IPS-15b (cell line): ENCODE measurements around the gene OSBPL8.
"Not testable (repeated sequence)": the region's sequence is repeated elsewhere in the genome, so short reads cannot be mapped to it uniquely, and the experiment has no call there.

Experiments
- H3K27me3 ChIP-seq: one replicate; pipeline ENCODE4 v1.6.1; 2013; ENCODE audit warnings: low read length; ENCODE audit not compliant: control insufficient read depth, insufficient read depth
- H3K36me3 ChIP-seq: one replicate; pipeline ENCODE4 v1.6.1; 2013; ENCODE audit warnings: low read length; ENCODE audit not compliant: control insufficient read depth, insufficient read depth
- H3K4me1 ChIP-seq: one replicate; pipeline ENCODE4 v1.6.1; 2013; ENCODE audit warnings: mild to moderate bottlenecking, low read length; ENCODE audit not compliant: control insufficient read depth, insufficient read depth
- H3K4me3 ChIP-seq: one replicate; pipeline ENCODE4 v1.5.1; 2013; ENCODE audit warnings: low read depth, low read length
- H3K9ac ChIP-seq: one replicate; pipeline ENCODE4 v1.6.1; 2013; ENCODE audit warnings: low read depth, mild to moderate bottlenecking, low read length
- H3K9me3 ChIP-seq: one replicate; pipeline ENCODE4 v1.6.1; 2013; ENCODE audit warnings: mild to moderate bottlenecking, low read length; ENCODE audit not compliant: control insufficient read depth, insufficient read depth

Gene OSBPL8

DNA sequence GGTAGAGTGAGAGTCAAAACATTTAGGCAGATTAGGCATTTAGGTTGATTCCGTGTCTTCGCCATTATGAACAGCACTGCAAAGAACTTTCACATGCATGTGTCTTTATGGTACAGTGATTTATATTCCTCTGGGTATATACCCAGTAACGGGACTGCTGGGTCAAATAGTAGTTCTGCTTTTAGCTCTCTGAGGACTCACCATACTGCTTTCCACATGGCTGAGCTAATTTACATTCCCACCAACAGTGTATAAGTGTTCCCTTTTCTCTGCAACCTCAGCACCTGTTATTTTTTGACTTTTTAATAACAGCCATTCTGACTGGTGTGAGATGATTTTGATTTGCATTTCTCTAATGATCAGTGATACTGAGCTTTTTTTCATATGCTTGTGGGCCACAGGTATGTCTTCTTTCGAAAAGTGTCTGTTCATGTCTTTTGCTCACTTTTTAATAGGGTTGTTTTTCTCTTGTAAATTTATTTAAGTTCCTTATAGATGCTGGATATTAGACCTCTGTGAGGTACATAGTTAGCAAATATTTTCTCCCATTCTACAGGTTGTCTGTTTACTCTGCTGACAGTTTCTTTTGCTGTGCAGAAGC lies 48.4 kb downstream of the OSBPL8 start:
- H3K4me1 ChIP-seq, H3K9ac ChIP-seq, H3K9me3 ChIP-seq, H3K4me3 ChIP-seq, H3K36me3 ChIP-seq, H3K27me3 ChIP-seq: not testable (repeated sequence)

DNA sequence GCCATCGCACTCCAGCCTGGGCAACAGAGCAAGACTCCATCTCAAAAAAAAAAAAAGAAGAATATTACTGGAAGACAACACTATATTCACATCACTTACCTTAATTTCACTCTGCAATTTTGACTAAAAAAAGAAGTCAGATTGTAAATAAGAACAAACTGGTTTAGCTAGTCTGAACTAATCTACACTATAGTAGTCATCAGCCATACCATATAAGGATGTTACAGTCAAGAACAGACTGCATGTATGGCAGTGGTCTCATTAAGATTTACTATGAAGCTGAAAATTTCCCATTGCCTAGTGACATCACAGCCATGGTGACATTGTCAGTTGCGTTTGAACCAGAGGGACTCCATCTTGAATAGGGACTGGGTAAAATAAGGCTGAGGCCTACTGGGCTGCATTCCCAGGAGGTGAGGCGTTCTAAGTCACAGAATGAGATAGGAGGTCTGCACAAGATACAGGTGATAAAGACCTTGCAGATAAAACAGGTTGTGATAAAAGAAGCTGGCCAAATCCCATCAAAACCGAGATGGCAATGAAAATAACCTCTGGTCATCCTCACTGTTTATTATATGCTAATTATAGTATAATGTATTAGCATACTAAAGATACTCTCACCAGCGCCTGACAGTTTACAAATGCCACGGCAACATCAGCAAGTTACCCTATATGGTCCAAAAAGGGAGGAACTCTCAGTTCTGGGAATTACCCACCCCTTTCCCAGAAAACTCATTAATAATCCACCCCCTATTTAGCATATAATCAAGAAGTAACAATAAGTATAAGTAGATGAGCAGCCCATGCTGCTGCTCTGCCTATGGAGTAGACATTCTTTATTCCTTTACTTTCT lies 51.2 kb downstream of the OSBPL8 start:
- Histone ChIP-seq H3K9ac (no peak overlapping the region), H3K9me3 (no peaks in the 10 kb centered on the region), H3K36me3 (no peaks in the 10 kb centered on the region), H3K27me3 (no peaks in the 10 kb centered on the region), H3K4me1 (peaks cover 2% of the 10 kb centered on the region), H3K4me3 (no peak overlapping the region)

DNA sequence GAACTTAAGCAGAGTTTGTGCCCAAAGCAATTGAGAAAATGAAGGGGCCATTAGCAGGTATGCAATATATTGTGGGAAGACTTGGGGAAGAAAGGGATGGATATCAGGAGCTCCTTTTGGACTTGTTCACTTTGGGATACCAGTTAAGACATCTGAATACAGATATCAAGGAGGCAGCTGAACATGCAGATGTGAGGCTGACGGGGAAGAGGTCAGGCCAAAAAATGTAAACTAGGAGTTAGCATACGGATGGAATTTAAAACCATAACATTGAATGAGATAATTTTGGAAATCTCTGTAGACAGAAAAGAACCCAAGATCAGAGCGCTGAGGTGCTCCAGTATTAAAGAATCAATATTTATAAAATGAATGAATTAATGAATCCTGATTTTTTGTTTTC lies 53.4 kb downstream of the OSBPL8 start:
- Histone ChIP-seq H3K4me3 (no peak overlapping the region), H3K9me3 (no peaks in the 10 kb centered on the region), H3K9ac (no peak overlapping the region), H3K36me3 (no peaks in the 10 kb centered on the region), H3K27me3 (no peaks in the 10 kb centered on the region), H3K4me1 (peaks cover 2% of the 10 kb centered on the region)

DNA sequence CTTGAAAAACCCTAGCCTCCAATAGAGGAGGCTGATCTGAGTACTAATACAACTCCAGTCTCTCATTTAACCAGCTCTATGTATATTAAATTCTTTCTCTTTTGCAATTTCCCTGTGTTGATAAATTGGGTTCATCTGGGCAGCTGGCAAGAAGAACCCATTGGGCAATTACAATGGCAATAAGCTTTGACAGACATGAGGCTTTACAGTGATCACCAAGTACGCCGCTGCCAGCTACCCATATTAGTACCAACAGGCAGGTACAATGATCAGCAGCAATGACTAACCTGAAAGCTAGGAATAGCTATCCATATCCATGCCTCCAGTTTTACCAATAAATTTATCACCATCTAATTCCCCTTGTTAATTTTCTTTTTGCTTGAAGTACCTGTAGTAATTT lies 54.5 kb downstream of the OSBPL8 start:
- H3K27me3 ChIP-seq: no peaks in the 10 kb centered on the region
- no peak overlapping the region for H3K4me3 ChIP-seq
- H3K9ac ChIP-seq: no peak overlapping the region
- H3K4me1 ChIP-seq: peaks cover 2% of the 10 kb centered on the region
- no peaks in the 10 kb centered on the region for H3K36me3 ChIP-seq
- H3K9me3 ChIP-seq: no peaks in the 10 kb centered on the region

DNA sequence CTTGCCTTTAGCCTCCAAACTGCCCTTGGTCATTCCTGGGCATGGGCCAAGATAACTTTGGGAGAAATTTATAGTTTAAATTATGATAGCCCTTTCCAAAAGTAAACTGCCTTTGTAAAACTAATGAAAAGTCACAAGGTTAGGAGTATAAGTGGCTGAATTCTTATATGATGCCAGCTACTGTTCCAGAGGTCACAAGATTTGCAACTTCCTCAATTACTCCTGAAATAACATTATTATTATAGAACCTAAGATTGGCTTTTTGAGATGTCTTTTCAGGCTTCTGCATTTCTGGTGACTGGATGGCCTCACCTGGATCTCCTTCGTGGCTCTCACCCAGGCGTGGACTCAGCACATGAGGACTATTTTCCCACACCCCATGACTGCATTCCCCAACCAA lies 55.0 kb downstream of the OSBPL8 start:
- no peaks in the 10 kb centered on the region for H3K27me3 ChIP-seq
- H3K4me1 ChIP-seq: peaks cover 2% of the 10 kb centered on the region
- no peak overlapping the region for H3K4me3 ChIP-seq
- H3K9ac ChIP-seq: no peak overlapping the region
- H3K9me3 ChIP-seq: no peaks in the 10 kb centered on the region
- H3K36me3 ChIP-seq: no peaks in the 10 kb centered on the region

DNA sequence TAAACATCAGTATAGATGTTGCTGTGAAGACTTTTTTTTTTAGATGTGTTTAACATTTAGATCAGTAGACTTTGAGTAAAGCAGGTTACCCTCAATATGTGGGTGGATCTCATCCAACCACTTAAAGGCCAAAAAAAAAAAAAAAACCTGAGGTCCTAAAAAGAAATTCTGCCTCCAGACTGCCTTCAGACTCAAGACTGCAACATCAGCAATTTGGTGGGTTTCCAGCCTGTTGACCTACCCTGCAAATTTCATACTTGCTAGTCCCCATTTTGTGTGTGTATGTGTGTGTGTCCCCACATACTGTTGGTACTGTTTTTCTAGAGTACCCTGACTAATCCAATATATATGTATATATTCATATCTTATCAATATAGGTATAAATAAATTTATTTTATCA lies 55.6 kb downstream of the OSBPL8 start:
- no peak overlapping the region for H3K9ac ChIP-seq
- H3K9me3 ChIP-seq: no peaks in the 10 kb centered on the region
- peaks cover 2% of the 10 kb centered on the region for H3K4me1 ChIP-seq
- H3K36me3 ChIP-seq: no peaks in the 10 kb centered on the region
- no peaks in the 10 kb centered on the region for H3K27me3 ChIP-seq
- H3K4me3 ChIP-seq: no peak overlapping the region

DNA sequence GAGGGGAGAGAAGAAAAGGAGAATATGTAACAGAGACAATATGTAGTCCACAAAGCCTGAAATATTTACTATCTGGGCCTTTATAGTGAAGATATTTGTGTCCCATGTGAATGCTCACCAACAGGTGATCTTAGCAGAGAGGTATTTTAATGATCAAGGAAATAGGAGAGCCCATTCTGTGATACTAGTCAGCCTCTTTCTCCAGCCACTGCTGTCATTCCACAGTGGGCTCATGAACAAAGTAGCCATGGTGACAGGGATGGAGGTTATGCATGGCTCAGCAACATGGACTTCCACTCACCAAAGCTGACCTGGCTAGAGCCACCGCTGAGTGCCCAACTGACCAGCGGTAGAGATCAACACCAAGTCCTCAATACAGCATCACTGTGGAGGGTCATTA lies 58.2 kb downstream of the OSBPL8 start:
- H3K4me3 ChIP-seq: no peak overlapping the region

DNA sequence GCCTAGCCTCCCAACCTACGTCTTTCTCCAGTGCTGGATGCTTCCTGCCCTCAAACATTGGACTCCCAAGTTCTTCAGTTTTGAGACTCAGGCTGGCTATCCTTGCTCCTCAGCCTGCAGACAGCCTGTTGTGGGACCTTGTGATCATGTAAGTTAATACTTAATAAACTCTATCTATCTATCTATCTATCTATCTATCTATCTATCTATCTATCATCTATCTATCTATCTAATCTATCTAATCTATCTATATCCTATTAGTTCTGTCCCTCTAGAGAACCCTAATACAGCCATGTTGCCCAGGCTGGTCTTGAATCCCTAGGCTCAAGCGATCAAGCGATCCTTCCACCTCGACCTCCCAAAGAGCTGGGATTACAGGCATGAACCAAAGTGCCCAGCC lies 60.4 kb downstream of the OSBPL8 start:
- not testable (repeated sequence) for H3K9ac ChIP-seq, H3K9me3 ChIP-seq, H3K4me3 ChIP-seq, H3K4me1 ChIP-seq, H3K27me3 ChIP-seq, H3K36me3 ChIP-seq

More for the DNA sequence above, 58.2 kb downstream of the OSBPL8 start:
- Histone ChIP-seq H3K36me3 (no peaks in the 10 kb centered on the region), H3K27me3 (no peaks in the 10 kb centered on the region), H3K9ac (no peak overlapping the region), H3K9me3 (no peaks in the 10 kb centered on the region), H3K4me1 (no peaks in the 10 kb centered on the region)

DNA sequence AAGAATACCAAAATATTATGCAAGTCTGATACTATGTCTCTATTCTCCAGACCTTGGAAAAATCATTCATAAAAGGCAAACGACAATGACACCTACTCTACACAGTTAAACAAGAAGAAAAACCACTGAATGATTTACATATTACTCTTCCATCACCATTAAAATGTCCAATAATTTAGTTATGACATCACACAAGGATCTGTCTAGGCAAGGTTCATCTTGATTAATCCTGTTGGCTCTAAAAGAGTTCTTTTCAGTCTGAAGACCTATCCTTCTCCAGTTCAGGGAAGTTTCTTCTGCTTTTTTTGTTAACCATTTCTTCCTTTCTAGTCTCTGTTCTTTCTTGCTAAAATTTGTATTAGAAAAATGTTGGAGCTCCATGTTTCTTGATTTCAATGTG lies 64.0 kb downstream of the OSBPL8 start:
- H3K27me3 ChIP-seq: no peaks in the 10 kb centered on the region
- H3K36me3 ChIP-seq: no peaks in the 10 kb centered on the region

DNA sequence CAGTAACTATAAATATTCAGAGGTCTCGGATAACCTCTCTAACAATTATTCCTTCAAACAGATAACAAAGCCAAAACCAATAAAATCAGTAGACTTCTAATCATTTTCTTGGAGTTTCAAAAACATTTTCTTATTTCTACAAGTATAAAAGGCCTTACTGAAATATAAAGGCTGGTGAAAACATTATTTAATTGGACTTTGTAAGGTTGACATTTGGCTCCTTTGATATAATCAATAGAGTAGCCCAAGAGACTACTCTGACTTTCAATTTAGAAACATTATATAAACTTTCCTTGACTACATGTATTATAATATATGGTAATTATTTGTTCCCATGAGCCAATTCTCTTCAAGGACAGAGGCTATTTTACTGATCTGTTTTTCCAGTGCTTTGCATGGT lies 68.3 kb downstream of the OSBPL8 start:
- Histone ChIP-seq H3K9ac (no peak overlapping the region), H3K9me3 (no peaks in the 10 kb centered on the region), H3K36me3 (no peaks in the 10 kb centered on the region), H3K4me3 (no peak overlapping the region), H3K4me1 (no peaks in the 10 kb centered on the region), H3K27me3 (no peaks in the 10 kb centered on the region)

More for the DNA sequence above, 64.0 kb downstream of the OSBPL8 start:
- Histone ChIP-seq H3K9me3 (no peaks in the 10 kb centered on the region), H3K9ac (no peak overlapping the region), H3K4me3 (no peak overlapping the region), H3K4me1 (no peaks in the 10 kb centered on the region)

DNA sequence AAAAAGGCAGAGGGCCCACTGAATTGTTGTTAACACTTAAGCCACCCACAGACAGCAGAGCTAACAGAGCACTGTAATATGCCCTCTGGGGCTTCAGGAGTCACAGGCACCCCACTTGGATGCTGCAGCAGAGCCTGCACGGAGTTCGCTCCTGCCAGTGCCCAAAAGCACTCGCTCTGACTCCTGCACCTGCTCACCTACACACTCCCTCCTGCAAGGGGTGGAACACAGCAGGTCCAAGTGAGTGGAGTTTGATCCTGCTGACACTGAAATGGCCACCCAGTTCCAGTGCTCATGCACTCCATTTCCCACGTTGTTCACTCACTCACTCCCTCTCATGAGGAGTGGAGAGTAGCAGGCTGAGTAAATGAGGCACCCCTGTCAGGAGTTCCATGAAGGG lies 68.8 kb downstream of the OSBPL8 start:
- H3K4me3 ChIP-seq: no peak overlapping the region
- H3K27me3 ChIP-seq: no peaks in the 10 kb centered on the region
- no peaks in the 10 kb centered on the region for H3K36me3 ChIP-seq
- no peaks in the 10 kb centered on the region for H3K9me3 ChIP-seq
- no peaks in the 10 kb centered on the region for H3K4me1 ChIP-seq
- no peak overlapping the region for H3K9ac ChIP-seq

DNA sequence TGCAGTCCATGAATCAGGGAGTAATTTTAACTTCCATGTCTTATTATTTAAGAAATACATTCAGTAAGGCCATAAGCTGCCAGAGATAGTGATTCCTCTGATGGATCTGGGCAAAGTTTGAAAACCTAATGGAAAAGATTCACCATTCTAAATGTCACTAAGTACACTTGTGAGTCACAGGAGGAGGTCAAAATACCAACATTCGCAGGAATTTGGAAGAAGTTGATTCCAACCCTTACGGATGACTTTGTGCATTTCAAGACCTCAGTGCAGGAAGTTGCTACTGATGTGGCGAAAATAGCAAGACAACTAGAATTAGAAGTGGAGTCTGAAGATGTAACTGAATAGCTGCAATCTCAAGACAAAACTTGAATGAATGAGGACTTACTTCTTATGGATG lies 69.8 kb downstream of the OSBPL8 start:
- H3K9ac ChIP-seq: no peak overlapping the region
- H3K27me3 ChIP-seq: no peaks in the 10 kb centered on the region
- H3K36me3 ChIP-seq: no peaks in the 10 kb centered on the region
- H3K4me3 ChIP-seq: no peak overlapping the region
- no peaks in the 10 kb centered on the region for H3K9me3 ChIP-seq
- no peaks in the 10 kb centered on the region for H3K4me1 ChIP-seq
